GM18861 (cell line): ENCODE data around the gene LRRTM3.

Experiments used
- ATAC-seq: cut with Tn5 transposase; IDR thresholded peaks from one replicate; pipeline ENCODE4 v1.9.1; 2021; ENCODE audit not compliant: unreplicated experiment

The LRRTM3 gene

GRCh38 chr10:67015225-67015624 lies 89.4 kb downstream of the LRRTM3 start:
- ATAC-seq, result no peak

- ATAC-seq, result no peak
Measured at GRCh38 chr10:67017218-67017617, 91.4 kb downstream of the LRRTM3 start.

- ATAC-seq, result no peak
Measured at GRCh38 chr10:67022099-67022498, 96.3 kb downstream of the LRRTM3 start.

DNA sequence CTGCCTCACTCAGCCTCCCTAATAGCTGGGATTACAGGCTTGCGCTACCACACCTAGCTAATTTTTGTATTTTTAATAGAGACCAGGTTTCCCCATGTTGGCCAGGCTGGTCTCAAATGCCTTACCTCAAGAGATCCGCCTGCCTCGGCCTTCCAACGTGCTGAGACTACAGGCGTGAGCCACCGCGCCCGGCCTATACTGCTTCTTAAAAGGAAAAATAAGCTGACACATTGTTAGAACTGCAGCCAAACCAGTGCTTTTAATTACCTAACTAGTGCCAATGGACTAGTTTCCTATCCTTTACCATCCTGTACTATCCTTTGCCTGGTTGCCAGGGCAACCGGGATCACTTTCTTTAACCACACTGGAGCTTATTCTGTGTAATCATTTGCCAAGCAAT lies 108.0 kb downstream of the LRRTM3 start:
- no peak for ATAC-seq

GRCh38 chr10:67036808-67037207 lies 111.0 kb downstream of the LRRTM3 start:
- no peak for ATAC-seq

DNA sequence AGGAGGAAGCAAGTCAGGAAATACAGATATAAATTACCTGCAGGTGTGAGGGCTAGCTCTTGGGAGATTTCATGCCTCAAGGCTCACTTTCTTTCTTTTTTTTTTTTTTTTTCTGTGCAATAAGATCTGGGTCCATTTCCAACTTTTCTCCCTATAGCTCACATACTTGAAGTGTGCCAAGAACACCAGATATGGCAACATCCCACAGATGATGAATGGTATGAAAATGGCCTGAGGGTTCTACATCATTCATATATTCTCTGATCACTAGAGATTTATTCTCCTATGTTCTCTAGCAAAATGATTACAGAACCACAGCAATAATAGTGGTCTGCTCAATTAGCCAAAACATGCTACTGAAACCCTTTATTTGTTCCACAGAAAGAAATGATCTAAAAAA lies 117.2 kb downstream of the LRRTM3 start:
- no peak for ATAC-seq

GRCh38 chr10:67045404-67045803 lies 119.6 kb downstream of the LRRTM3 start:
- ATAC-seq, result no peak

GRCh38 chr10:67046507-67046906 lies 120.7 kb downstream of the LRRTM3 start:
- no peak for ATAC-seq

- no peak for ATAC-seq
Measured at GRCh38 chr10:67049988-67050387, 124.2 kb downstream of the LRRTM3 start.

GRCh38 chr10:67050415-67050814 lies 124.6 kb downstream of the LRRTM3 start:
- no peak for ATAC-seq

- no peak for ATAC-seq
Measured at GRCh38 chr10:67072654-67073053, 146.8 kb downstream of the LRRTM3 start.

DNA sequence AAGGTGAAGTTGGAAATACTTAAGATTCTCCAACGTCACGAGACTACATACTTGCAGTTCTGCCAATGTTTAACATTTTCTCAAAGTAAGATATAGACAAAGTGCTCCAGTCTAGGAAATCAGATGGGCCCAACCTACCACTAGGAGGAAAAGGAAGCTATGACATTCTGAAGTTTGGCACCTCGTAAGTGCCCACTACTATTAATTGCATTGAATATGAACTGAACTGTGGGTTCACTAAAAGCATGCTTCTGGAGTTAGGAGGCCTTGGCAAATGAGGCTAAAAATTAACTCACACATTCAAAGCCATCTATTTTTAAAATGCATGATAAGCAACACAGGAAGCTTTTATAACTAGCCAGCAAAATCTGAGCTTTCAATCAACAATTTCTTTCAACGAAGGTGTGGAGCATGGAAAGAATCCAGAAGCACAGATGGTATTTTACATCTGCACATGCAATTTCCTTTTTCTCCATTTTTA lies 149.7 kb downstream of the LRRTM3 start:
- ATAC-seq, result no peak

GRCh38 chr10:67076144-67076543 lies 150.3 kb downstream of the LRRTM3 start:
- no peak for ATAC-seq

- no peak for ATAC-seq
Measured at GRCh38 chr10:67077376-67077775, 151.5 kb downstream of the LRRTM3 start.

DNA sequence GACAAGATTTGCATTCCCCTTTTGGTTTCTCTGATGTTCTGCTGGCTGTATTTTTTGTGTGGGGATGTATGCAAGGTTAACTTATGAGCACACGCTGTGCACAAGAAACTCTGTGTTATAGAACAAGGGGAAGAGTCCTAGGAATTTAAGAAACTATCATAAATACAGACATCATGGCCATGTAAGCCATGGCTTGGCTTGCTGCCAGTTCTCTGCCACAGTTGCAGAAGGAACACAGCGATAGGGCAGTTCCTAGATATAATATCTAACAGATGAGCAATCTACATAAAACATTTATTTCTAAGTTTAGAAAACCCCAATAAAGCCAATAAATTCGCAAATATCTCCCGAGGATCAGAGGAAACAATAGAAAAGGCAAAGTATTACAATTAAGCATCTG lies 153.3 kb downstream of the LRRTM3 start:
- ATAC-seq, result no peak

- ATAC-seq, result no peak
Measured at GRCh38 chr10:67086327-67087134, 160.7 kb downstream of the LRRTM3 start.

GRCh38 chr10:67087135-67087425 lies 161.2 kb downstream of the LRRTM3 start:
- ATAC-seq, result no peak

DNA sequence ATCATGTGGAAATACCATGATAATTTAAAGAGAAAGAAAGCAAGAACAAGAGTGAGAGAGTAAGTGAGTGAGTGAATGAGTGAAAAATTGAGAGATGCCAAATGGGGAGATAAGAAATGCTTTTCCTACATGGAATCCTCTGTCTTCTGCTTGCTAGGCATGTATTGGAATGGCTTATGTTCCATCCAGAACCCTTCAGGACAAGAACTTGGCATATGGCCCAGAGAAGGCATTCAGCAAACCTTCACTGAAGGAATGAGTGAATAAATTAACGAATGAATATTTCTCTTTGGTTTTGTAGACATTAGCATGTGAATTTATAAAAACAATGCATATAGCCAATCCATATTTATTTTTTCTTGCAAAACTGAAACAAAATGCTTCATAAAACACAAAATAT lies 162.2 kb downstream of the LRRTM3 start:
- ATAC-seq, result no peak

DNA sequence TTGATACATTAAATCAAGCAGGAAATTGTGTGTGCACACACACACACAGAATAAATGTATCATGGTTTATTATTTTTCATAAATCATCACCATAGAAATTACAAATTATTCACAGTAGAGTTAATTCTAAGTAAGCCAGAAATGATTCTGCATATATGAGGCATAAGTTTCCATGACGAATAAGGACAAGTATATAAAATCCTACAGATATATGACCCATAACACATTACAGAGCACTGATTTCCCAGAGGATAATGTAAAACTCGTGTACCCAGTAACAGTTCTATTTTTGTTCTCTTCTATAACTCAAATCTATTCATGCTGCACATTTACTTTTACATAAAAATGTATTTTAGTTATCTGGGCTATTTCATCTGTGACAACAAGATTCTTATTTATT lies 169.7 kb downstream of the LRRTM3 start:
- ATAC-seq, result no peak

- no peak for ATAC-seq
Measured at GRCh38 chr10:67098461-67098860, 172.6 kb downstream of the LRRTM3 start.

GRCh38 chr10:67100951-67101350 lies 175.1 kb downstream of the LRRTM3 start:
- no peak for ATAC-seq

GRCh38 chr10:67107670-67108069 lies 181.8 kb downstream of the LRRTM3 start:
- ATAC-seq, result no peak

DNA sequence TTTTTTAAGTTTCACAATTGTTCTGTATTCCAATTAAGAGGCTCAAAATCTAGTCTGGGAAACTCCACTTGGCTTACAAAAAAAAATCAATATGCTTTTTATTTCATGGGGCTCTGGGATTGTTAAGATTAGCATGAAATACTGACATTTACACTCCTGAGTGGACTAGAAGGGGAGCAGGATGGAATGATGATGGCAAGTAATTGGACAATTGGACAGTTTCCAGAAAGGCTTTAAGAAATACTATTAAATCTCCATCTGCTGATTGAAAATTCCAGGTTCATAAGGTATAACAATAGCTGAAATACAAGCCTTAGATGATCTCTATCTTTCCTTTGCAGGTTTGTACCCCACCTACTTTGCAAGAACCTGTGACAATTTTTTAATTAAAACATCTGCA lies 184.4 kb downstream of the LRRTM3 start:
- ATAC-seq, result no peak
